ENCODE results near the gene ARL8B. TPM values are rescaled to one million over a fixed set of nuclear protein-coding genes. Genes with fewer than 3 reads are reported as not detected.

ARL8B gene
- total RNA-seq, 1 experiment from 2014 or later, result 43.8 TPM

DNA sequence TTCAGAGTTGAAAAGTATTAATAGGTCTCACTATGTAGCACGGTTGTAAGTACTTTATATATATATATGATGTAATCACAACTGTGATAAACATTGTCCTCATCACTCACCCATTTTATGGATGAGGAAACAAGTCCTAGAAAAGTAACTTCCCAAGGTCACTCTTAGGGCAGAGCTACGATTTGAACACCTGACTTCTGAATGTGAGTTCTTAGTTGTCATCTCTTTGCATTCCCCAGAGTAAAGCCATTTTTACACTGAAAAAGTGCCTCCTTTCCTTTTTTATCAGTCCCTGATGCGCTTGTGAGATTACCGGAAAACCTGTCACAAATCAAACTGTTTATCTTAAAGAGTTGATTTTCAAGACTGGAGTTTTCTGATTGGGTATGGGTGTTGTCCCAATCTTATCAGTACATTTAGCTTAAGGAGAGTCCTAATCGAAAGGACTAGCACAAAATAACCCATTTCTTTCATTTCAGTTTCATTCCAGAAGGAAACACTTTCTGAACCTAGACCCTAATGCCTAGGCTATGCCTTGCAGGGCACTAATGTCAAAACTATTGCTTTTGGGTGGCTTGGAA lies 63.1 kb downstream of the ARL8B start:
- Histone ChIP-seq H3K4me2 (ENCODE audit: low read length) (no peak overlapping the region), H4K20me1 (ENCODE audit: low read length) (peaks cover 8% of the 10 kb centered on the region; the same call in 1 of the 2 replicates), H3K4me1 (ENCODE audit: insufficient read depth, low read length) (peaks cover 18% of the 10 kb centered on the region; the same call in 1 of the 2 replicates), H3K27me3 (ENCODE audit: low read length) (no peaks in the 10 kb centered on the region), H3K36me3 (ENCODE audit: low read depth, low read length) (peaks cover 8% of the 10 kb centered on the region), H3K9ac (ENCODE audit: low read length) (no peak overlapping the region), H3K9me2 (replicated peaks; ENCODE audit: low read length) (no peaks in the 10 kb centered on the region), H3K4me3 (ENCODE audit: low read length) (no peak overlapping the region), H3K79me2 (ENCODE audit: low read length) (peaks cover 27% of the 10 kb centered on the region), H3F3A (ENCODE audit: low read length, unreplicated experiment) (no peaks in the 10 kb centered on the region), H3K9me3 (ENCODE audit: low read length) (no peaks in the 10 kb centered on the region), H3K27ac (ENCODE audit: low read length) (no peak overlapping the region), H2AFZ (ENCODE audit: low read length) (no peak overlapping the region)
- TF ChIP-seq EZH2phosphoT487 (IDR thresholded peaks at IDR 0.05; ENCODE audit: borderline replicate concordance, low read length) (no peak), EZH2 (IDR thresholded peaks at IDR 0.05; ENCODE audit: low read length, unreplicated experiment) (no peak)
- TF ChIP-seq, protein P1, sequence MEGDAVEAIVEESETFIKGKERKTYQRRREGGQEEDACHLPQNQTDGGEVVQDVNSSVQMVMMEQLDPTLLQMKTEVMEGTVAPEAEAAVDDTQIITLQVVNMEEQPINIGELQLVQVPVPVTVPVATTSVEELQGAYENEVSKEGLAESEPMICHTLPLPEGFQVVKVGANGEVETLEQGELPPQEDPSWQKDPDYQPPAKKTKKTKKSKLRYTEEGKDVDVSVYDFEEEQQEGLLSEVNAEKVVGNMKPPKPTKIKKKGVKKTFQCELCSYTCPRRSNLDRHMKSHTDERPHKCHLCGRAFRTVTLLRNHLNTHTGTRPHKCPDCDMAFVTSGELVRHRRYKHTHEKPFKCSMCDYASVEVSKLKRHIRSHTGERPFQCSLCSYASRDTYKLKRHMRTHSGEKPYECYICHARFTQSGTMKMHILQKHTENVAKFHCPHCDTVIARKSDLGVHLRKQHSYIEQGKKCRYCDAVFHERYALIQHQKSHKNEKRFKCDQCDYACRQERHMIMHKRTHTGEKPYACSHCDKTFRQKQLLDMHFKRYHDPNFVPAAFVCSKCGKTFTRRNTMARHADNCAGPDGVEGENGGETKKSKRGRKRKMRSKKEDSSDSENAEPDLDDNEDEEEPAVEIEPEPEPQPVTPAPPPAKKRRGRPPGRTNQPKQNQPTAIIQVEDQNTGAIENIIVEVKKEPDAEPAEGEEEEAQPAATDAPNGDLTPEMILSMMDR (conservative IDR thresholded peaks at IDR 0.05; ENCODE audit: low read depth, low read length), result no peak
- DNase-seq (no peak), ATAC-seq (no peak)
- intact Hi-C loops (cut with micrococcal nuclease), result loop anchor here (5.0 kb wide), 3 partner anchors 48 to 778 kb away; no protein-coding TSS in a partner anchor
- CTCF ChIA-PET, result no interaction called here
- BruUV-seq (replicated peaks), result no TSS peak
- POLR2A ChIA-PET (ENCODE audit: unreplicated experiment), result no interaction called here

DNA sequence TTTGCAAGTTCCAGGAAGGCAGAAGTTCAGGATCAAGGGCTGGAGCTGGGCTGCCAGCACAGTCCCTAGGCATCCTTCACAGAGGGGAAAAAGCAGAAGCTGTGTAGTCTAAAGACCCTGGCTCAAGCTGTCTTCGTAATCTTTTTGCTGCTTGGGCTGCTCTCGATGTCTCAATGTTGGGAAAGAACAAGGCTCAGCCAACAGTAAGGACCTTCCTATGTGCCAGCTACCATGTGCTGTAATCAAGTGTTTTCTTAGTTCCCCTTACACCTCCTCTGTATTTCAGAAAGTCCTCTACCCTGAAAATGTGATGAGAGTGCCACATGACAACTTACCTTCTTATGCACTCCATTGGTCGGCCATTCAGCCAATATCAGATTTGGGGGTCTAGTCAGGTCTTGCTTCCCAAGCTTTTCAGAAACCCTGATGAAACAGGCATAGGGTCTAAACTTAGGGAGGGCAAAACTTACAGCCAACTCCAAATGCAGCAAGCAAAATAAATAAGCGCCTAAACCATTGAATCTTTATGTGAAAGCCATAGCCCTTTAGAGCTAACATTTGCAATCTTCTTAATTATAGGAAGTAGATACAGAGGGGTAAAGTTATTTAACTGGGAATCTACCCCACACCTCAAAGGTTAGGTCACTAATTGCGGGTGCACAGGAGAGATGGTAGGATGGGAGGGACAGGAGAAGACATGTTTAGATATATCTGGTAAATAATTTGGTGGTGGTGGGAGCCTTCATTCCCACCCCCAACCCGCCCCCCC lies 64.2 kb downstream of the ARL8B start:
- Histone ChIP-seq H3K9me2 (replicated peaks; ENCODE audit: low read length) (no peaks in the 10 kb centered on the region), H3K9ac (ENCODE audit: low read length) (peak overlapping the region; percentile 82; the same call in 1 of the 2 replicates), H3K4me2 (ENCODE audit: low read length) (peak overlapping the region; percentile 97), H3F3A (ENCODE audit: low read length, unreplicated experiment) (no peaks in the 10 kb centered on the region), H3K27ac (ENCODE audit: low read length) (no peak overlapping the region), H3K4me1 (ENCODE audit: insufficient read depth, low read length) (peaks cover 22% of the 10 kb centered on the region; the same call in 1 of the 2 replicates), H4K20me1 (ENCODE audit: low read length) (peaks cover 11% of the 10 kb centered on the region; the same call in 1 of the 2 replicates), H2AFZ (ENCODE audit: low read length) (no peak overlapping the region), H3K27me3 (ENCODE audit: low read length) (no peaks in the 10 kb centered on the region), H3K9me3 (ENCODE audit: low read length) (no peaks in the 10 kb centered on the region), H3K79me2 (ENCODE audit: low read length) (peaks cover 38% of the 10 kb centered on the region), H3K4me3 (ENCODE audit: low read length) (peak overlapping the region; percentile 75), H3K36me3 (ENCODE audit: low read depth, low read length) (peaks cover 5% of the 10 kb centered on the region)
- no peak for ATAC-seq
- no peak for DNase-seq
- intact Hi-C loops (cut with micrococcal nuclease), result loop anchor here (5.0 kb wide), 3 partner anchors 49 to 779 kb away; no protein-coding TSS in a partner anchor
- ChIA-PET POLR2A (ENCODE audit: unreplicated experiment) (no interaction called here), CTCF (no interaction called here)
- BruUV-seq (replicated peaks), result no TSS peak
- TF ChIP-seq, protein P1 (conservative IDR thresholded peaks at IDR 0.05; ENCODE audit: low read depth, low read length), result no peak
- TF ChIP-seq EZH2phosphoT487 (IDR thresholded peaks at IDR 0.05; ENCODE audit: borderline replicate concordance, low read length), result no peak
- no peak for TF ChIP-seq EZH2 (IDR thresholded peaks at IDR 0.05; ENCODE audit: low read length, unreplicated experiment)

Data from PC-3 (cell line).